Endothelial cell of umbilical vein (primary cell): ENCODE measurements around the gene ITGA5. TPM values are rescaled to one million over a fixed set of nuclear protein-coding genes. Genes with fewer than 3 reads are reported as not detected.

Experiments used
- BruUV-seq: library from RNA; stranded (reverse); fragments of 400-500 nt; replicated peaks from 2 replicates; lab custom pipeline; 2021; lab: Mats Ljungman, UMichigan
- CTCF ChIA-PET: fragments of 300-600, 350-600 bp; sonication (Branson Sonifier 250); formaldehyde crosslinking; loops from one replicate; lab custom pipeline; 2021; ENCODE audit warnings: antibody characterized with exemption, inconsistent platforms; lab: Charles Lee
- POLR2A ChIA-PET: fragments of 300-600, 350-600 bp; sonication (Branson Sonifier 250); formaldehyde crosslinking; loops from one replicate; lab custom pipeline; 2021; ENCODE audit warnings: antibody characterized with exemption, inconsistent platforms; lab: Charles Lee
- DNase-seq: peaks from one replicate; pipeline ENCODE4 v3.0.0-alpha.2; 2011; ENCODE audit warnings: low read depth, low spot score
- FAIRE-seq: peaks from 2 replicates; lab custom pipeline; 2011; peaks lifted over from hg19 to GRCh38; lab: Jason Lieb, UNC
- H2AFZ ChIP-seq: 2 replicates; pipeline ENCODE4 v1.6.0; 2012; ENCODE audit warnings: low read depth, low read length, control low read depth, inconsistent platforms
- H3K27ac ChIP-seq: 2 replicates; pipeline ENCODE4 v1.5.1; 2011; ENCODE audit warnings: low read depth, mild to moderate bottlenecking, control low read depth, low read length, moderate library complexity; ENCODE audit not compliant: insufficient read depth
- H3K27me3 ChIP-seq, 2 experiments: 2 replicates each; pipeline versions ENCODE4 v1.6.0 to v1.6.1; 2011; ENCODE audit warnings: low read length in 2 of 2, mixed read lengths in 1 of 2; ENCODE audit not compliant: control insufficient read depth in 2 of 2, insufficient read depth in 2 of 2
- H3K36me3 ChIP-seq, 2 experiments: 2 replicates in 1 of 2; 3 replicates in 1 of 2; pipeline ENCODE4 v1.5.1; 2011; ENCODE audit warnings: low read length in 2 of 2, mild to moderate bottlenecking in 1 of 2, moderate library complexity in 1 of 2; ENCODE audit not compliant: control insufficient read depth in 2 of 2, insufficient read depth in 2 of 2; ENCODE audit errors: extremely low read depth in 1 of 2
- H3K4me1 ChIP-seq: 3 replicates; pipeline ENCODE4 v1.5.1; 2011; ENCODE audit warnings: mild to moderate bottlenecking, low read length; ENCODE audit not compliant: control insufficient read depth, insufficient read depth; ENCODE audit errors: extremely low read depth
- H3K4me2 ChIP-seq: 2 replicates; pipeline ENCODE4 v1.6.1; 2011; ENCODE audit warnings: low read length, control low read depth, mixed read lengths; ENCODE audit not compliant: insufficient read depth
- H3K4me3 ChIP-seq, 3 experiments: fragments of 200-600 bp in 1 of 3; sonication (generic), shearing (Covaris generic) in 1 of 3; replicated peaks in 1 of 3; 2 replicates each; pipeline ENCODE4 v1.5.1; 2011 to 2016; ENCODE audit warnings: control low read depth in 3 of 3, low read length in 3 of 3, mild to moderate bottlenecking in 2 of 3, inconsistent platforms in 1 of 3, low read depth in 1 of 3, moderate library complexity in 1 of 3; ENCODE audit not compliant: insufficient read depth in 1 of 3
- H3K79me2 ChIP-seq: 2 replicates; pipeline ENCODE4 v1.6.0; 2012; ENCODE audit warnings: low read length, inconsistent platforms; ENCODE audit not compliant: control insufficient read depth, insufficient read depth
- H3K9ac ChIP-seq: replicated peaks from 2 replicates; pipeline ENCODE3; 2011; ENCODE audit warnings: low read length, control low read depth; ENCODE audit not compliant: insufficient read depth; ENCODE audit errors: extremely low read depth
- H3K9me1 ChIP-seq: replicated peaks from 3 replicates; pipeline ENCODE4 v1.6.0; 2011; ENCODE audit warnings: mild to moderate bottlenecking, low read length; ENCODE audit not compliant: control insufficient read depth, insufficient read depth; ENCODE audit errors: extremely low read depth
- H3K9me3 ChIP-seq: replicated peaks from 2 replicates; pipeline ENCODE4 v1.5.1; 2012; ENCODE audit warnings: low read length, inconsistent platforms; ENCODE audit not compliant: control insufficient read depth, insufficient read depth
- H4K20me1 ChIP-seq: replicated peaks from 2 replicates; pipeline ENCODE3; 2011; ENCODE audit warnings: mild to moderate bottlenecking, low read length; ENCODE audit not compliant: control insufficient read depth, insufficient read depth; ENCODE audit errors: extremely low read depth
- EZH2 ChIP-seq: IDR thresholded peaks from 2 replicates; pipeline ENCODE4 v1.6.1; 2012; ENCODE audit warnings: borderline replicate concordance, low read depth, mild to moderate bottlenecking, moderate library complexity, low read length, inconsistent platforms; ENCODE audit not compliant: severe bottlenecking
- FOS ChIP-seq: IDR thresholded peaks from 2 replicates; pipeline ENCODE4 v1.6.1; 2011; ENCODE audit warnings: mild to moderate bottlenecking, low read length, moderate library complexity, borderline replicate concordance; ENCODE audit not compliant: insufficient read depth
- GATA2 ChIP-seq: IDR thresholded peaks from 2 replicates; pipeline ENCODE4 v1.7.0; 2011; ENCODE audit warnings: low read depth, mild to moderate bottlenecking, moderate library complexity, mixed read lengths, low read length; ENCODE audit not compliant: insufficient read length, insufficient read depth
- JUN ChIP-seq: IDR thresholded peaks from 2 replicates; pipeline ENCODE4 v1.6.1; 2011; ENCODE audit warnings: borderline replicate concordance, low read depth; ENCODE audit not compliant: insufficient read length, insufficient read depth
- MYC ChIP-seq: IDR thresholded peaks from one replicate; pipeline ENCODE4 v1.6.1; 2011; ENCODE audit warnings: mild to moderate bottlenecking, low read depth, low read length
- POLR2A ChIP-seq: IDR thresholded peaks from 2 replicates; pipeline ENCODE4 v1.6.1; 2012; ENCODE audit warnings: low read depth, mild to moderate bottlenecking, control low read depth, low read length
- POLR2AphosphoS5 ChIP-seq: IDR thresholded peaks from 2 replicates; pipeline ENCODE4 v1.6.1; 2012; ENCODE audit warnings: low read depth, mild to moderate bottlenecking, control low read depth, low read length, moderate library complexity; ENCODE audit not compliant: insufficient read depth
- dilution Hi-C: fragments of 300-500 bp; cut with MboI; formaldehyde crosslinking; loops from one replicate; pipeline ENCODE4 v1.15.0; 2019; ENCODE audit warnings: low sequenced_read_pairs; ENCODE audit not compliant: extremely low pct_ligation_motif_present
- intact Hi-C: fragments of 100-400 bp; cut with micrococcal nuclease; formaldehyde crosslinking; loops from one replicate; pipeline ENCODE4 v1.10.0; 2022
- polyA plus RNA-seq, 4 experiments: library from polyadenylated mRNA; depleted of rRNA in 3 of 4; stranded (reverse) in 3 of 4; unstranded in 1 of 4; fragments of >200 nt; gene quantifications; 2 replicates each; pipeline versions ENCODE4 v1.2.1 to v1.2.3, GENCODE V29; 2011 to 2012; ENCODE audit warnings: missing spikeins in 1 of 4
- total RNA-seq: library from RNA; stranded (reverse); gene quantifications from 2 replicates; pipeline ENCODE4 v1.2.3, GENCODE V29; 2021
- TF ChIP-seq, protein P1 (sequence below): IDR thresholded peaks from 2 replicates; pipeline ENCODE4 v1.6.1; 2011; ENCODE audit not compliant: insufficient read depth, insufficient read length
- TF ChIP-seq, protein P2 (sequence below), 2 donors: IDR thresholded peaks; 1 replicate in 1 of 2; 2 replicates in 1 of 2; pipeline ENCODE4 v1.5.1; 2011; ENCODE audit warnings: low read length in 2 of 2, mild to moderate bottlenecking in 2 of 2, moderate library complexity in 2 of 2, control low read depth in 1 of 2, inconsistent platforms in 1 of 2, low read depth in 1 of 2; ENCODE audit not compliant: insufficient read depth in 1 of 2; ENCODE audit errors: extremely low read depth in 1 of 2

ITGA5 gene
- total and polyA plus RNA-seq, 2 donors (not counting 3 experiments of a cell fraction or from before 2014, with no cell fraction given): 657 to 938 TPM

DNA sequence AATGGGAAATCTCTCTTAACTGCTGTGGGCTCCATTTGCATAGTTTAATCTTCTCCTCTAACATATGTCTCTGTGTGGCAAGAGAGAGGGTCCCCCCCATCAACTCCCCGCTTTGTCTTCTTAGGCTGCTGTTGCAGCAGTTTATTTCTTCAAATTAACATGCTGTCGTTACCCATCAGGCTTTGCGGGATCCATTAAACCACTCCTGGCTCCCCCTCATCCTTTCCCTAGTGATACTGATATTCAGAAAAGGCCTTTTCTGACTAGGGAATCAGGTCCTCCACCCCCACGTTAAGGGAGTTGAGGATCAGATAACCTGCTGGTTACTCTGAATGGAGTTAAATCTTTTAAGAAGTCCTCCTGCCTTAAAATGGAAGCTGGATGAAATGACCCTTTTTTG lies 70.0 kb downstream of the ITGA5 start:
- no peak for FAIRE-seq
- H3K4me1 ChIP-seq: no peaks in the 10 kb centered on the region
- H3K9me1 ChIP-seq: no peaks in the 10 kb centered on the region
- no peak overlapping the region for H3K4me2 ChIP-seq
- no peaks in the 10 kb centered on the region for H3K27me3 ChIP-seq
- no peak overlapping the region for H3K27ac ChIP-seq
- CTCF ChIA-PET: interaction anchor here (0.8 to 1.3 kb wide), 3 partner anchors 11 to 30 kb away, joined by 3 read pairs; no protein-coding TSS in a partner anchor
- no peak overlapping the region for H3K9ac ChIP-seq
- intact Hi-C loops: no loop called here
- no peak overlapping the region for H2AFZ ChIP-seq
- no TSS peak for BruUV-seq
- no peak for DNase-seq
- dilution Hi-C loops: no loop called here
- H3K36me3 ChIP-seq: peaks cover 28 to 31% of the 10 kb centered on the region in 2 experiments
- no peaks in the 10 kb centered on the region for H4K20me1 ChIP-seq
- no peak overlapping the region for H3K4me3 ChIP-seq
- POLR2A ChIA-PET: no interaction called here
- TF ChIP-seq EZH2: no peak
- TF ChIP-seq JUN: no peak
- TF ChIP-seq, protein P1, sequence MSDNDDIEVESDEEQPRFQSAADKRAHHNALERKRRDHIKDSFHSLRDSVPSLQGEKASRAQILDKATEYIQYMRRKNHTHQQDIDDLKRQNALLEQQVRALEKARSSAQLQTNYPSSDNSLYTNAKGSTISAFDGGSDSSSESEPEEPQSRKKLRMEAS: no peak
- no peak for TF ChIP-seq GATA2
- TF ChIP-seq, protein P2, sequence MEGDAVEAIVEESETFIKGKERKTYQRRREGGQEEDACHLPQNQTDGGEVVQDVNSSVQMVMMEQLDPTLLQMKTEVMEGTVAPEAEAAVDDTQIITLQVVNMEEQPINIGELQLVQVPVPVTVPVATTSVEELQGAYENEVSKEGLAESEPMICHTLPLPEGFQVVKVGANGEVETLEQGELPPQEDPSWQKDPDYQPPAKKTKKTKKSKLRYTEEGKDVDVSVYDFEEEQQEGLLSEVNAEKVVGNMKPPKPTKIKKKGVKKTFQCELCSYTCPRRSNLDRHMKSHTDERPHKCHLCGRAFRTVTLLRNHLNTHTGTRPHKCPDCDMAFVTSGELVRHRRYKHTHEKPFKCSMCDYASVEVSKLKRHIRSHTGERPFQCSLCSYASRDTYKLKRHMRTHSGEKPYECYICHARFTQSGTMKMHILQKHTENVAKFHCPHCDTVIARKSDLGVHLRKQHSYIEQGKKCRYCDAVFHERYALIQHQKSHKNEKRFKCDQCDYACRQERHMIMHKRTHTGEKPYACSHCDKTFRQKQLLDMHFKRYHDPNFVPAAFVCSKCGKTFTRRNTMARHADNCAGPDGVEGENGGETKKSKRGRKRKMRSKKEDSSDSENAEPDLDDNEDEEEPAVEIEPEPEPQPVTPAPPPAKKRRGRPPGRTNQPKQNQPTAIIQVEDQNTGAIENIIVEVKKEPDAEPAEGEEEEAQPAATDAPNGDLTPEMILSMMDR (IDR thresholded peaks at IDR 0.05; ENCODE audit: extremely low read depth in 1 of 2, insufficient read depth in 1 of 2, low read depth in 1 of 2, low read length in 2 of 2): no peak
- TF ChIP-seq POLR2AphosphoS5: no peak
- TF ChIP-seq FOS: no peak
- no peak for TF ChIP-seq MYC
- no peak for TF ChIP-seq POLR2A
- H3K9me3 ChIP-seq: no peaks in the 10 kb centered on the region
- H3K79me2 ChIP-seq: no peaks in the 10 kb centered on the region

Other genes with a start within 250 kb of the ITGA5 start
- gene SMUG1, start 230.3 kb downstream of the ITGA5 start, total RNA-seq: 17.5 and 17.8 TPM in 2 replicates
- 36.4 and 41.6 TPM in 2 replicates for gene SMUG1, start 230.3 kb downstream of the ITGA5 start, polyA plus RNA-seq
- gene CBX5, start 139.1 kb downstream of the ITGA5 start, total RNA-seq: 111 TPM in 2 replicates
- gene CBX5, start 139.1 kb downstream of the ITGA5 start, polyA plus RNA-seq: 20.4 and 22.8 TPM in 2 replicates
- gene HNRNPA1, start 138.5 kb downstream of the ITGA5 start, total RNA-seq: 1,437 and 1,470 TPM in 2 replicates
- gene HNRNPA1, start 138.5 kb downstream of the ITGA5 start, polyA plus RNA-seq: 340 and 566 TPM in 2 replicates
- gene NFE2, start 118.3 kb downstream of the ITGA5 start, total RNA-seq: not detected in 2 replicates
- gene NFE2, start 118.3 kb downstream of the ITGA5 start, polyA plus RNA-seq: not detected in 2 replicates
- 137 and 143 TPM in 2 replicates for gene COPZ1, start 94.1 kb downstream of the ITGA5 start, total RNA-seq
- 169 and 174 TPM in 2 replicates for gene COPZ1, start 94.1 kb downstream of the ITGA5 start, polyA plus RNA-seq
- gene GPR84, start 54.8 kb downstream of the ITGA5 start, total RNA-seq: not detected in 2 replicates
- 0.08 TPM in 1 of 2 replicates, not detected in the other for gene GPR84, start 54.8 kb downstream of the ITGA5 start, polyA plus RNA-seq
- gene ZNF385A, start 34.5 kb downstream of the ITGA5 start, total RNA-seq: 7.9 and 9.6 TPM in 2 replicates
- 1.6 and 2.3 TPM in 2 replicates for gene ZNF385A, start 34.5 kb downstream of the ITGA5 start, polyA plus RNA-seq
- not detected in 2 replicates for gene GTSF1, start 54.3 kb upstream of the ITGA5 start, total RNA-seq
- gene GTSF1, start 54.3 kb upstream of the ITGA5 start, polyA plus RNA-seq: 14.1 and 15.4 TPM in 2 replicates
- gene NCKAP1L, start 78.5 kb upstream of the ITGA5 start, total RNA-seq: 0.07 and 0.09 TPM in 2 replicates
- 0.13 and 0.17 TPM in 2 replicates for gene NCKAP1L, start 78.5 kb upstream of the ITGA5 start, polyA plus RNA-seq
- gene PDE1B, start 130.3 kb upstream of the ITGA5 start, total RNA-seq: not detected in 2 replicates
- gene PDE1B, start 130.3 kb upstream of the ITGA5 start, polyA plus RNA-seq: not detected in 2 replicates
- gene PPP1R1A, start 169.4 kb upstream of the ITGA5 start, total RNA-seq: not detected in 2 replicates
- gene PPP1R1A, start 169.4 kb upstream of the ITGA5 start, polyA plus RNA-seq: not detected in 2 replicates
- not detected in 2 replicates for gene LACRT, start 215.6 kb upstream of the ITGA5 start, total RNA-seq
- gene LACRT, start 215.6 kb upstream of the ITGA5 start, polyA plus RNA-seq: not detected in 2 replicates
- not detected in 2 replicates for gene DCD, start 229.1 kb upstream of the ITGA5 start, total RNA-seq
- not detected in 2 replicates for gene DCD, start 229.1 kb upstream of the ITGA5 start, polyA plus RNA-seq